Bronchial epithelial cell (primary cell): ENCODE measurements around the gene HAPLN2. TPM values are rescaled to one million over a fixed set of nuclear protein-coding genes. Genes with fewer than 3 reads are reported as not detected.
A peak's percentile ranks its signal among the peaks of the same experiment; 100 is the strongest.

Source experiments
- DNase-seq: peaks from one replicate; pipeline ENCODE4 v3.0.0-alpha.2; 2010; ENCODE audit warnings: low read depth
- FAIRE-seq: peaks from 2 replicates; lab custom pipeline; 2011; peaks lifted over from hg19 to GRCh38; lab: Jason Lieb, UNC
- H3K27me3 ChIP-seq: 2 replicates; pipeline ENCODE4 v1.5.1; 2011; ENCODE audit warnings: low read length; ENCODE audit not compliant: control insufficient read depth, insufficient read depth
- H3K36me3 ChIP-seq: 2 replicates; pipeline ENCODE4 v1.5.1; 2011; ENCODE audit warnings: low read length; ENCODE audit not compliant: control insufficient read depth, insufficient read depth
- H3K4me3 ChIP-seq: 2 replicates; pipeline ENCODE4 v1.5.1; 2011; ENCODE audit warnings: mild to moderate bottlenecking, low read depth, low read length, control low read depth
- CTCF ChIP-seq: IDR thresholded peaks from 2 replicates; pipeline ENCODE4 v1.5.1; 2011; ENCODE audit warnings: mild to moderate bottlenecking, moderate library complexity, low read length, control low read depth, inconsistent platforms; ENCODE audit not compliant: insufficient read depth, severe bottlenecking
- total RNA-seq: library from RNA; depleted of rRNA; stranded (reverse); fragments of >200 nt; gene quantifications from 2 replicates; pipeline ENCODE4 v1.2.1, GENCODE V29; 2014

HAPLN2 gene
- total RNA-seq, 1 donor from 2014 or later = under 0.01 TPM

DNA sequence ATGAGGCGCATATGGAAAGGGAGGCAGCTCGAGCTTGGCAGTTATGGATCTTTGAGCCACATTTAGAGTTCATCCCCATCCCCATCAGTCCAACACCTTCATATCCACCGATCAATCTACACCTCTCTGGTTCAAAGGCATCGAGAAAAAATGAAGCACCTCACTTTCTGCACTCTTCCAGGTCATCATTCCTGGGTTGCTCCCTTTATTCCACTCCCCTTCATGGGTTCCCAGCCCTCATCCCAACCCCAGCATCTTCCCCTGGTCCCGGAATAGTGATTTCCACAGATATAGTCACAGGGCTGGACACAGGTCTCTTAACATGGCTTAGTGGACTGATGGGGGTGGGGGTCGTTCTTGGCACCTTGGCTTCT, 354 bp downstream of the HAPLN2 start:
- TF ChIP-seq CTCF = no peak
- Histone ChIP-seq H3K4me3 (no peak overlapping the region), H3K36me3 (no peaks in the 10 kb centered on the region), H3K27me3 (peaks cover 27% of the 10 kb centered on the region)
- FAIRE-seq (no peak), DNase-seq (no peak)

DNA sequence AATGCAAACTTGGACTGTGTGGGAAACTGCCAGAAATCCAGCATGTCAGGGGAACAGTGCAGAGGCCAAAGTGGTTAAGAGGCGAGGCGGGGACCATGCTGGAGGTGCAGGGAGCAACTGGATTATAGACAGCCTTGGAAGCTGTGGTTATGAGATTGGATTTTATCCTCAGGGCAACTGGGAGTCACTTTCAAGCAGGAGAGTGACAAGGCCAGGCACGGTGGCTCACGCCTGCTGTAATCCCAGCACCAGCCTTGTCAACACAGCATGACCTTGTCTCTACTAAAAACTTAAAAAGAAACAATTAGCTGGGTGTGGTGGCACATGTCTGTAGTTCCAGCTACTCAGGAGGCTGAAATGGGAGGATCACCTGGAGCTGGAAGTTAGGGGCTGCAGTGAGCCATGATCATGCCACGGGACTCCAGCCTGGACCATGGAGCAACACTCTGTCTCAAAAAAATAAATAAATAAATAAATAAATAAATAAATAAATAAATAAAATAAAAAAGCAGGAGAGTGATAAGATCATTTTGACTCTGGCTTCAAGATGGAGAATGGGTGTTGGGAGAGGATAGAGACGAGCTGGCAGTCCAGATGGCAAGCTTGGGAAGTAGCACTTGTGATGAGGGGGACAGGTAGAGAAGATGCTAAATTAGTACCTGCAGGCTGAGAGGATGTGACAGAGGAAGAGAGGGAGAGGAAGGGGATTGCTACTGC, 3.5 kb downstream of the HAPLN2 start:
- TF ChIP-seq CTCF = no peak
- DNase-seq (no peak), FAIRE-seq (no peak)
- Histone ChIP-seq H3K36me3 (no peaks in the 10 kb centered on the region), H3K27me3 (peaks cover 33% of the 10 kb centered on the region), H3K4me3 (no peak overlapping the region)

- TF ChIP-seq CTCF = peak; percentile 54
- H3K4me3 ChIP-seq = peak overlapping the region; percentile 34
- FAIRE-seq (no peak), DNase-seq (no peak)
- H3K36me3 ChIP-seq = no peaks in the 10 kb centered on the region
- peaks cover 33% of the 10 kb centered on the region for H3K27me3 ChIP-seq
These were observed 5.0 kb downstream of the HAPLN2 start for GRCh38 chr1:156623946-156624813.

DNA sequence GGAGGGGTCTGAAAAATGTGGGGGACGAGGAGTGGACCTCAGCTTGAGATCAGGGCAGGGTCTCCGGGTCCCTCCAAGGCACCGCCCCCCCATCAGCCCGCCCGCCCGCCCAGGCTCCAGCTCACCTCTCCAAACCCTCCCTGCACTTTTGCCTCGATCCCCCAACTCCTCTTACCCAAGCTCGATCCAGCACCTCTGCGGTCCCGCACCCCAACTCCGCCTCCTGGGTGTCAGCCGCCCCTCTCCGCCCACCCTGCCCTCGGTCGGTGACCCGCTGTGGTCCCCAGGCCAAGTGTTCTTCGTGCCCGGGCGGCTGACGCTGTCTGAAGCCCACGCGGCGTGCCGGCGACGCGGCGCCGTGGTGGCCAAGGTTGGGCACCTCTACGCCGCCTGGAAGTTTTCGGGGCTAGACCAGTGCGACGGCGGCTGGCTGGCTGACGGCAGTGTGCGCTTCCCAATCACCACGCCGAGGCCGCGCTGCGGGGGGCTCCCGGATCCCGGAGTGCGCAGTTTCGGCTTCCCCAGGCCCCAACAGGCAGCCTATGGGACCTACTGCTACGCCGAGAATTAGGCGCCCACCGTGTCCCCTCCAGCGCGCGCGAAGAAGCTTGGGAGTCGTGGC, 5.7 kb downstream of the HAPLN2 start:
- peak overlapping the region; percentile 34 for H3K4me3 ChIP-seq

More for the DNA sequence above, 5.7 kb downstream of the HAPLN2 start:
- TF ChIP-seq CTCF = no peak
- H3K27me3 ChIP-seq = peaks cover 28% of the 10 kb centered on the region
- FAIRE-seq = no peak
- DNase-seq = no peak
- H3K36me3 ChIP-seq = no peaks in the 10 kb centered on the region
